Measurements from ENCODE around the gene SWAP70. TPM values are rescaled to one million over a fixed set of nuclear protein-coding genes. Genes with fewer than 3 reads are reported as not detected.

Gene SWAP70
- total and polyA plus RNA-seq, 2 experiments from 2014 or later, result 30.3 to 33.3 TPM

DNA sequence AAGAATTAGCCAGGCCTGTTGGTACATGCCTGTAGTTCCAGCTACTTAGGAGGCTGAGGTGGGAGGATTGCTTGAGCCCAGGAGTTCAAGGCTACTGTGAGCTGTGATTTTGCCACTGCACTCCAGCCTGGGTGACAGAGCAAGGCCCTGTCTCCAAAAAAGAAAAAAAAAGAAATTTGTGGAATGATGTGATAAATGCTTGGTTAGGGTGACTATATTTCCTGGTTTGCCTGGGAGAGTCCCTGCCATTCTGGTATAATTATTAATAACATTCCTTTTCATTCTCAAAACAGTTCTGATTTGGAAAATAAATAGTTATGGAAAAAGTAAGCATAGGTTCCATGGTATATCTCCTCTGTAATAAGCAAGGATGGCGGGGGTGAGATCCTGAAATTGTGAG lies 74.8 kb downstream of the SWAP70 start (continued):
- TF ChIP-seq, protein P1, sequence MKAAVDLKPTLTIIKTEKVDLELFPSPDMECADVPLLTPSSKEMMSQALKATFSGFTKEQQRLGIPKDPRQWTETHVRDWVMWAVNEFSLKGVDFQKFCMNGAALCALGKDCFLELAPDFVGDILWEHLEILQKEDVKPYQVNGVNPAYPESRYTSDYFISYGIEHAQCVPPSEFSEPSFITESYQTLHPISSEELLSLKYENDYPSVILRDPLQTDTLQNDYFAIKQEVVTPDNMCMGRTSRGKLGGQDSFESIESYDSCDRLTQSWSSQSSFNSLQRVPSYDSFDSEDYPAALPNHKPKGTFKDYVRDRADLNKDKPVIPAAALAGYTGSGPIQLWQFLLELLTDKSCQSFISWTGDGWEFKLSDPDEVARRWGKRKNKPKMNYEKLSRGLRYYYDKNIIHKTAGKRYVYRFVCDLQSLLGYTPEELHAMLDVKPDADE (IDR thresholded peaks at IDR 0.05), result no peak
- TF ChIP-seq, protein P2, sequence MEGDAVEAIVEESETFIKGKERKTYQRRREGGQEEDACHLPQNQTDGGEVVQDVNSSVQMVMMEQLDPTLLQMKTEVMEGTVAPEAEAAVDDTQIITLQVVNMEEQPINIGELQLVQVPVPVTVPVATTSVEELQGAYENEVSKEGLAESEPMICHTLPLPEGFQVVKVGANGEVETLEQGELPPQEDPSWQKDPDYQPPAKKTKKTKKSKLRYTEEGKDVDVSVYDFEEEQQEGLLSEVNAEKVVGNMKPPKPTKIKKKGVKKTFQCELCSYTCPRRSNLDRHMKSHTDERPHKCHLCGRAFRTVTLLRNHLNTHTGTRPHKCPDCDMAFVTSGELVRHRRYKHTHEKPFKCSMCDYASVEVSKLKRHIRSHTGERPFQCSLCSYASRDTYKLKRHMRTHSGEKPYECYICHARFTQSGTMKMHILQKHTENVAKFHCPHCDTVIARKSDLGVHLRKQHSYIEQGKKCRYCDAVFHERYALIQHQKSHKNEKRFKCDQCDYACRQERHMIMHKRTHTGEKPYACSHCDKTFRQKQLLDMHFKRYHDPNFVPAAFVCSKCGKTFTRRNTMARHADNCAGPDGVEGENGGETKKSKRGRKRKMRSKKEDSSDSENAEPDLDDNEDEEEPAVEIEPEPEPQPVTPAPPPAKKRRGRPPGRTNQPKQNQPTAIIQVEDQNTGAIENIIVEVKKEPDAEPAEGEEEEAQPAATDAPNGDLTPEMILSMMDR (conservative IDR thresholded peaks at IDR 0.05; ENCODE audit: low read depth in 2 of 2), result no peak
- TF ChIP-seq EZH2 (IDR thresholded peaks at IDR 0.05; ENCODE audit: low read depth, unreplicated experiment) (no peak), CREB1 (CRISPR knock-in tag; IDR thresholded peaks at IDR 0.05; ENCODE audit: low read depth) (no peak), NANOG (IDR thresholded peaks at IDR 0.05; ENCODE audit: borderline replicate concordance) (no peak)

DNA sequence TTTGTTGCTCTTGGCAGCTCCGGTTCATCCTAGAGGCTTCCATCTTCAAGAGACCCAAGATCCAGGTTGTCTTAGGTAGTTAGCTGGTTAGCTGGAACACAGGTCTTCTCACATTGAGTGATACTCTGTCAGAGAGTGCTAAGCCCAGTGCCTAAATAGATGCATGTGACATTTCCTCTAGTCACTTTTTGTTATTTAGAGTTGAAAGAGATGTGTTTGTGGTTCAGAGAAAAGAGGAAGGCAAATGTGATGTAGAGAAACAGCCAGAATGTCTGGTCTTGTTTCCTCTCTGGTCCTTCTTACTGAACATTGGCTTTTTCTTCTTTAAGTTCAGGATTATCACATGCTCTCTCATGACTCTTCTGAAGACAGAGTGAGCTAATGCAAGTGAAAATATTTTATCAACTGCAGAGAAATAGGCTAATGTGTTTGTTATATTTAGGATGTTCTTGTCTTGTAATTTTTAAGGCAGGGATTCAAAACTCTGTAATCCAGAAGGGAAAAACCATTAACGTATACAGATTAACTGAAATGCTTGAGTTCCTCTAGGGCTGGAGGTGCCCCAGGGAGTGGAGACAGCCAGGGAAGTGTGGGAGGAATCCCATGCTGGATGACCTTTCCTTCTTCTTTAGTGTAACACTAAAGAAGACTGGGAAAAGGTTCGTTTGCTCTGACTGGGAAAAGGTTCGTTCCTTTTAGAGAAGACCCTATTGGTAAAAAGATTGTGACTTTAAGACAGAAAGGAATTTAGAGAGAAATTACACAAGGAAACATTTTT lies 75.4 kb downstream of the SWAP70 start:
- Mint-ChIP-seq H3K36me3 (ENCODE audit: low read depth) (peaks cover 74% of the 10 kb centered on the region), H3K4me1 (peaks cover 6% of the 10 kb centered on the region; the same call in 2 of the 3 replicates), H3K9me3 (peaks cover 7% of the 10 kb centered on the region; the same call in 2 of the 3 replicates), H3K27me3 (ENCODE audit: insufficient read depth, low read depth, poor library complexity) (peaks cover 2% of the 10 kb centered on the region), H3K27ac (0 out of 2 replicates have a peak overlapping the region, but pooled peaks have one; percentile 3), H3K4me3 (no peak overlapping the region)
- no peak for ATAC-seq
- Histone ChIP-seq H3K79me2 (replicated peaks; ENCODE audit: insufficient read depth) (no peaks in the 10 kb centered on the region), H4K20me1 (replicated peaks; ENCODE audit: insufficient read depth) (no peaks in the 10 kb centered on the region), H3F3A (replicated peaks; ENCODE audit: low read depth) (0 out of 2 replicates have a peak, but pooled peaks cover 4% of the 10 kb centered on the region), H3K4me3 (no peak overlapping the region), H3K4me1 (ENCODE audit: insufficient read depth) (no peaks in the 10 kb centered on the region), H3K27ac (ENCODE audit: low read depth) (peak overlapping the region; percentile 5; the same call in 1 of the 2 replicates), H3K4me2 (no peak overlapping the region), H2AFZ (no peak overlapping the region), H3K36me3 (ENCODE audit: insufficient read depth) (peaks cover 22% of the 10 kb centered on the region), H3K9me2 (ENCODE audit: insufficient read depth) (no peaks in the 10 kb centered on the region), H3K27me3 (ENCODE audit: insufficient read depth) (no peaks in the 10 kb centered on the region)
- no peak for DNase-seq (ENCODE audit: low spot score)
- TF ChIP-seq POLR2AphosphoS5 (IDR thresholded peaks at IDR 0.05; ENCODE audit: low read depth), result no peak
- TF ChIP-seq ZNF462 (CRISPR knock-in tag; IDR thresholded peaks at IDR 0.05), result no peak
- no peak for TF ChIP-seq ZNF331 (CRISPR knock-in tag; IDR thresholded peaks at IDR 0.05; ENCODE audit: low read depth)
- TF ChIP-seq NANOG (IDR thresholded peaks at IDR 0.05; ENCODE audit: borderline replicate concordance), result no peak
- TF ChIP-seq EZH2phosphoT487 (IDR thresholded peaks at IDR 0.05; ENCODE audit: unreplicated experiment), result no peak
- TF ChIP-seq ZNF114 (CRISPR knock-in tag; IDR thresholded peaks at IDR 0.05), result no peak
- TF ChIP-seq, protein P1 (IDR thresholded peaks at IDR 0.05), result no peak
- TF ChIP-seq, protein P2 (conservative IDR thresholded peaks at IDR 0.05; ENCODE audit: low read depth in 2 of 2), result no peak
- TF ChIP-seq EZH2 (IDR thresholded peaks at IDR 0.05; ENCODE audit: low read depth, unreplicated experiment), result no peak
- no peak for TF ChIP-seq CREB1 (CRISPR knock-in tag; IDR thresholded peaks at IDR 0.05; ENCODE audit: low read depth)
